MG63 (cell line): Measurements from ENCODE around the gene COPS8. TPM values are rescaled to one million over a fixed set of nuclear protein-coding genes. Genes with fewer than 3 reads are reported as not detected.

ENCODE experiments used
- DNase-seq: peaks from one replicate; pipeline ENCODE4 v3.0.0-alpha.2; 2020
- H3K27me3 ChIP-seq: fragments of 250-450 bp; sonication (Bioruptor Pico); 2 replicates; pipeline ENCODE4 v1.5.1; 2020; ENCODE audit warnings: mild to moderate bottlenecking, moderate library complexity
- H3K36me3 ChIP-seq: fragments of 250-450 bp; sonication (Bioruptor Pico); 2 replicates; pipeline ENCODE4 v1.5.1; 2020; ENCODE audit warnings: mild to moderate bottlenecking, moderate library complexity
- H3K4me3 ChIP-seq: fragments of 250-450 bp; sonication (Bioruptor Pico); 2 replicates; pipeline ENCODE4 v1.5.1; 2020; ENCODE audit warnings: mild to moderate bottlenecking, moderate library complexity
- H3K9me3 ChIP-seq: fragments of 250-450 bp; sonication (Bioruptor Pico); 2 replicates; pipeline ENCODE4 v1.5.1; 2020; ENCODE audit warnings: mild to moderate bottlenecking, moderate library complexity
- total RNA-seq: library from RNA; depleted of rRNA; stranded (reverse); fragments of >200 nt; shearing (Covaris generic); gene quantifications from 2 replicates; pipeline ENCODE4 v1.2.3, GENCODE V29; 2014; ENCODE audit warnings: low replicate concordance

The COPS8 gene
- total RNA-seq, 1 experiment from 2014 or later = 111 TPM

- H3K27me3 ChIP-seq = no peaks in the 10 kb centered on the region
- H3K4me3 ChIP-seq = no peak overlapping the region
- H3K36me3 ChIP-seq = no peaks in the 10 kb centered on the region
- H3K9me3 ChIP-seq = peaks cover 2% of the 10 kb centered on the region; the same call in 1 of the 2 replicates
- DNase-seq = no peak
Measured at GRCh38 chr2:237136824-237137223, 51.1 kb downstream of the COPS8 start.

- no peak overlapping the region for H3K4me3 ChIP-seq
- no peaks in the 10 kb centered on the region for H3K27me3 ChIP-seq
- H3K36me3 ChIP-seq = no peaks in the 10 kb centered on the region
- H3K9me3 ChIP-seq = peaks cover 2% of the 10 kb centered on the region; the same call in 1 of the 2 replicates
- DNase-seq = no peak
Measured at GRCh38 chr2:237137626-237138323, 52.1 kb downstream of the COPS8 start.

- no peaks in the 10 kb centered on the region; the same call in 1 of the 2 replicates for H3K9me3 ChIP-seq
- no peak for DNase-seq
- no peak overlapping the region for H3K4me3 ChIP-seq
- H3K27me3 ChIP-seq = no peaks in the 10 kb centered on the region
- no peaks in the 10 kb centered on the region for H3K36me3 ChIP-seq
Measured at GRCh38 chr2:237139123-237139675, 53.5 kb downstream of the COPS8 start.

GRCh38 chr2:237140689-237141285 is 55.1 kb downstream of the COPS8 start:
- no peaks in the 10 kb centered on the region for H3K36me3 ChIP-seq
- H3K9me3 ChIP-seq = peaks cover 3% of the 10 kb centered on the region
- H3K4me3 ChIP-seq = no peak overlapping the region
- H3K27me3 ChIP-seq = no peaks in the 10 kb centered on the region
- DNase-seq = no peak

- peaks cover 11% of the 10 kb centered on the region for H3K9me3 ChIP-seq
- H3K27me3 ChIP-seq = no peaks in the 10 kb centered on the region
- peak; percentile 96 for DNase-seq
- H3K4me3 ChIP-seq = no peak overlapping the region
- H3K36me3 ChIP-seq = no peaks in the 10 kb centered on the region; the same call in 1 of the 2 replicates
Measured at GRCh38 chr2:237141571-237142051, 55.9 kb downstream of the COPS8 start.

GRCh38 chr2:237143118-237143517 is 57.4 kb downstream of the COPS8 start:
- H3K4me3 ChIP-seq = no peak overlapping the region
- peaks cover 27% of the 10 kb centered on the region for H3K9me3 ChIP-seq
- H3K36me3 ChIP-seq = peaks cover under 1% of the 10 kb centered on the region
- no peak for DNase-seq
- no peaks in the 10 kb centered on the region for H3K27me3 ChIP-seq

GRCh38 chr2:237143676-237144440 is 58.2 kb downstream of the COPS8 start:
- Histone ChIP-seq H3K4me3 (no peak overlapping the region), H3K27me3 (no peaks in the 10 kb centered on the region), H3K36me3 (peaks cover 4% of the 10 kb centered on the region), H3K9me3 (peaks cover 32% of the 10 kb centered on the region)
- DNase-seq = peak; percentile 29

DNA sequence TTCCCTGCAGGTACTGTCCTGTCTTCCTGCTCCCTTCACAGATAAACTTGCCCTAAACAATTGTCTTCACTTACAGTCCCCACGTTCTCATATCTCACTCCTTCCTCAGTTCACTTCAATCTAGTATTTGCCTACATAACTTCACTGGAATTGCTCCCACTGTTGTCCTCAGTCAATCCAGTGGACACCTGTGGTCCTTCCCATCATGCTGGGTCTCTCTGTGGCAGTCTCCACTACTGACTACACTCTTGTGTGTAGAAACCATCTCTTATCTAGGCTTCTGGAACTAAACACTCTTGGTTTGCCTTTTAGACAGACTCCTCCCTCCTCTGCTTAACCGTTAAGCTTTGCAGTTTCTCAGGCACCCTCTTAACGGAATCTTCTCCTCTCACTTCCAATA is 58.8 kb downstream of the COPS8 start:
- H3K27me3 ChIP-seq = no peaks in the 10 kb centered on the region
- peaks cover 37% of the 10 kb centered on the region for H3K9me3 ChIP-seq
- H3K36me3 ChIP-seq = peaks cover 7% of the 10 kb centered on the region
- no peak for DNase-seq
- no peak overlapping the region for H3K4me3 ChIP-seq

DNA sequence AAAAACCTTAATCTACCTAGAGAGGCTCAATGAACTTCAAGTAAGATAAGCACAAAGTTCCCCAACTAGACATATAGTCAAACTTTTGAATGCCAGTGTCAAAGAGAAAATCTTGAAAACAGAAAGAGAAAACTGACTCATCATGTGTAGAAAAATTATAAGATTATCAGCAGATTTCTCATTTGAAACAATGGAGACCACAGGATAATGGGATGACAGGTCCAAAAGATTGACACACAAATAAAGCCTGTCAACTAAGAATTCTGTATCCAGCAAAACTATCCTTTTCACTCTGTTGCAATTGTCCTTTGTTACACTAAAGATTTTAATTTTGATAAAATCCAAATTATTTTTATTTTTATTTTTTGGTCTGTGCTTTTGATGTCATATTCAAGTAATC is 61.6 kb downstream of the COPS8 start:
- H3K4me3 ChIP-seq = no peak overlapping the region
- H3K27me3 ChIP-seq = no peaks in the 10 kb centered on the region
- peaks cover 7% of the 10 kb centered on the region for H3K36me3 ChIP-seq
- peaks cover 37% of the 10 kb centered on the region for H3K9me3 ChIP-seq
- no peak for DNase-seq

GRCh38 chr2:237148624-237149023 is 62.9 kb downstream of the COPS8 start:
- DNase-seq = no peak
- H3K4me3 ChIP-seq = no peak overlapping the region

GRCh38 chr2:237149425-237149824 is 63.7 kb downstream of the COPS8 start:
- no peaks in the 10 kb centered on the region for H3K27me3 ChIP-seq
- H3K9me3 ChIP-seq = peaks cover 37% of the 10 kb centered on the region
- peaks cover 7% of the 10 kb centered on the region for H3K36me3 ChIP-seq
- H3K4me3 ChIP-seq = no peak overlapping the region
- no peak for DNase-seq

More at GRCh38 chr2:237148624-237149023, 62.9 kb downstream of the COPS8 start:
- Histone ChIP-seq H3K36me3 (peaks cover 7% of the 10 kb centered on the region), H3K27me3 (no peaks in the 10 kb centered on the region), H3K9me3 (peaks cover 37% of the 10 kb centered on the region)
